ENCODE measurements around the gene CCDC177.

DNA sequence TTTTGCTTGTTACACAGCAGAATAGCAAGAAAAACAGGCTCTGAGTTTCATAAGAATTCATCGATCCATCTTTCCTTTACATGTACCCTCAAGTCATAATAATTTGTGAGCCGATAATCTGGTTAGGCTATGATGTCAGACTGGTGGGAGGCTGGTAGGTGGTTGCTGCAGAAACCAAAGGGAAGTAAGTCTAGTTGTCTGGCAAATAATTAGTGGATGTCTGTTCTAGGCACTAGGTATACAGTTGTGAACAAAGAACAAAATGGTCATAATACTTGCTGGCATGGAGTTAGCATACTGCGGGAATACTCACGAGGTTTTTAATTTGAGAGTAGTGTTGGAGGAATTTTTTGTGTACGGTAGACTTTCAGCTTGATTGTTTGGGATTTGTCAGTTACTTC is 45.5 kb upstream of the CCDC177 start:
- TF ChIP-seq HCFC1 (IDR thresholded peaks at IDR 0.05; ENCODE audit: low read depth, low read length) (no peak), HDAC1 (IDR thresholded peaks at IDR 0.05) (no peak), ZNF24 (IDR thresholded peaks at IDR 0.05) (no peak), ZC3H8 (IDR thresholded peaks at IDR 0.05) (no peak), NCOA1 (IDR thresholded peaks at IDR 0.05; ENCODE audit: low read depth) (no peak), CBX2 (IDR thresholded peaks at IDR 0.05; ENCODE audit: insufficient read depth, low read length, poor library complexity, severe bottlenecking) (no peak)
- TF ChIP-seq, protein P1, sequence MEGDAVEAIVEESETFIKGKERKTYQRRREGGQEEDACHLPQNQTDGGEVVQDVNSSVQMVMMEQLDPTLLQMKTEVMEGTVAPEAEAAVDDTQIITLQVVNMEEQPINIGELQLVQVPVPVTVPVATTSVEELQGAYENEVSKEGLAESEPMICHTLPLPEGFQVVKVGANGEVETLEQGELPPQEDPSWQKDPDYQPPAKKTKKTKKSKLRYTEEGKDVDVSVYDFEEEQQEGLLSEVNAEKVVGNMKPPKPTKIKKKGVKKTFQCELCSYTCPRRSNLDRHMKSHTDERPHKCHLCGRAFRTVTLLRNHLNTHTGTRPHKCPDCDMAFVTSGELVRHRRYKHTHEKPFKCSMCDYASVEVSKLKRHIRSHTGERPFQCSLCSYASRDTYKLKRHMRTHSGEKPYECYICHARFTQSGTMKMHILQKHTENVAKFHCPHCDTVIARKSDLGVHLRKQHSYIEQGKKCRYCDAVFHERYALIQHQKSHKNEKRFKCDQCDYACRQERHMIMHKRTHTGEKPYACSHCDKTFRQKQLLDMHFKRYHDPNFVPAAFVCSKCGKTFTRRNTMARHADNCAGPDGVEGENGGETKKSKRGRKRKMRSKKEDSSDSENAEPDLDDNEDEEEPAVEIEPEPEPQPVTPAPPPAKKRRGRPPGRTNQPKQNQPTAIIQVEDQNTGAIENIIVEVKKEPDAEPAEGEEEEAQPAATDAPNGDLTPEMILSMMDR (IDR thresholded peaks at IDR 0.05 in 2 of 3, conservative IDR thresholded peaks at IDR 0.05 in 1 of 3; ENCODE audit: insufficient read depth in 2 of 3, low read depth in 1 of 3, low read length in 3 of 3) = no peak
- TF ChIP-seq, protein P2, sequence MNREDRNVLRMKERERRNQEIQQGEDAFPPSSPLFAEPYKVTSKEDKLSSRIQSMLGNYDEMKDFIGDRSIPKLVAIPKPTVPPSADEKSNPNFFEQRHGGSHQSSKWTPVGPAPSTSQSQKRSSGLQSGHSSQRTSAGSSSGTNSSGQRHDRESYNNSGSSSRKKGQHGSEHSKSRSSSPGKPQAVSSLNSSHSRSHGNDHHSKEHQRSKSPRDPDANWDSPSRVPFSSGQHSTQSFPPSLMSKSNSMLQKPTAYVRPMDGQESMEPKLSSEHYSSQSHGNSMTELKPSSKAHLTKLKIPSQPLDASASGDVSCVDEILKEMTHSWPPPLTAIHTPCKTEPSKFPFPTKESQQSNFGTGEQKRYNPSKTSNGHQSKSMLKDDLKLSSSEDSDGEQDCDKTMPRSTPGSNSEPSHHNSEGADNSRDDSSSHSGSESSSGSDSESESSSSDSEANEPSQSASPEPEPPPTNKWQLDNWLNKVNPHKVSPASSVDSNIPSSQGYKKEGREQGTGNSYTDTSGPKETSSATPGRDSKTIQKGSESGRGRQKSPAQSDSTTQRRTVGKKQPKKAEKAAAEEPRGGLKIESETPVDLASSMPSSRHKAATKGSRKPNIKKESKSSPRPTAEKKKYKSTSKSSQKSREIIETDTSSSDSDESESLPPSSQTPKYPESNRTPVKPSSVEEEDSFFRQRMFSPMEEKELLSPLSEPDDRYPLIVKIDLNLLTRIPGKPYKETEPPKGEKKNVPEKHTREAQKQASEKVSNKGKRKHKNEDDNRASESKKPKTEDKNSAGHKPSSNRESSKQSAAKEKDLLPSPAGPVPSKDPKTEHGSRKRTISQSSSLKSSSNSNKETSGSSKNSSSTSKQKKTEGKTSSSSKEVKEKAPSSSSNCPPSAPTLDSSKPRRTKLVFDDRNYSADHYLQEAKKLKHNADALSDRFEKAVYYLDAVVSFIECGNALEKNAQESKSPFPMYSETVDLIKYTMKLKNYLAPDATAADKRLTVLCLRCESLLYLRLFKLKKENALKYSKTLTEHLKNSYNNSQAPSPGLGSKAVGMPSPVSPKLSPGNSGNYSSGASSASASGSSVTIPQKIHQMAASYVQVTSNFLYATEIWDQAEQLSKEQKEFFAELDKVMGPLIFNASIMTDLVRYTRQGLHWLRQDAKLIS (CRISPR knock-in tag; IDR thresholded peaks at IDR 0.05) = no peak
- TF ChIP-seq, protein P3, sequence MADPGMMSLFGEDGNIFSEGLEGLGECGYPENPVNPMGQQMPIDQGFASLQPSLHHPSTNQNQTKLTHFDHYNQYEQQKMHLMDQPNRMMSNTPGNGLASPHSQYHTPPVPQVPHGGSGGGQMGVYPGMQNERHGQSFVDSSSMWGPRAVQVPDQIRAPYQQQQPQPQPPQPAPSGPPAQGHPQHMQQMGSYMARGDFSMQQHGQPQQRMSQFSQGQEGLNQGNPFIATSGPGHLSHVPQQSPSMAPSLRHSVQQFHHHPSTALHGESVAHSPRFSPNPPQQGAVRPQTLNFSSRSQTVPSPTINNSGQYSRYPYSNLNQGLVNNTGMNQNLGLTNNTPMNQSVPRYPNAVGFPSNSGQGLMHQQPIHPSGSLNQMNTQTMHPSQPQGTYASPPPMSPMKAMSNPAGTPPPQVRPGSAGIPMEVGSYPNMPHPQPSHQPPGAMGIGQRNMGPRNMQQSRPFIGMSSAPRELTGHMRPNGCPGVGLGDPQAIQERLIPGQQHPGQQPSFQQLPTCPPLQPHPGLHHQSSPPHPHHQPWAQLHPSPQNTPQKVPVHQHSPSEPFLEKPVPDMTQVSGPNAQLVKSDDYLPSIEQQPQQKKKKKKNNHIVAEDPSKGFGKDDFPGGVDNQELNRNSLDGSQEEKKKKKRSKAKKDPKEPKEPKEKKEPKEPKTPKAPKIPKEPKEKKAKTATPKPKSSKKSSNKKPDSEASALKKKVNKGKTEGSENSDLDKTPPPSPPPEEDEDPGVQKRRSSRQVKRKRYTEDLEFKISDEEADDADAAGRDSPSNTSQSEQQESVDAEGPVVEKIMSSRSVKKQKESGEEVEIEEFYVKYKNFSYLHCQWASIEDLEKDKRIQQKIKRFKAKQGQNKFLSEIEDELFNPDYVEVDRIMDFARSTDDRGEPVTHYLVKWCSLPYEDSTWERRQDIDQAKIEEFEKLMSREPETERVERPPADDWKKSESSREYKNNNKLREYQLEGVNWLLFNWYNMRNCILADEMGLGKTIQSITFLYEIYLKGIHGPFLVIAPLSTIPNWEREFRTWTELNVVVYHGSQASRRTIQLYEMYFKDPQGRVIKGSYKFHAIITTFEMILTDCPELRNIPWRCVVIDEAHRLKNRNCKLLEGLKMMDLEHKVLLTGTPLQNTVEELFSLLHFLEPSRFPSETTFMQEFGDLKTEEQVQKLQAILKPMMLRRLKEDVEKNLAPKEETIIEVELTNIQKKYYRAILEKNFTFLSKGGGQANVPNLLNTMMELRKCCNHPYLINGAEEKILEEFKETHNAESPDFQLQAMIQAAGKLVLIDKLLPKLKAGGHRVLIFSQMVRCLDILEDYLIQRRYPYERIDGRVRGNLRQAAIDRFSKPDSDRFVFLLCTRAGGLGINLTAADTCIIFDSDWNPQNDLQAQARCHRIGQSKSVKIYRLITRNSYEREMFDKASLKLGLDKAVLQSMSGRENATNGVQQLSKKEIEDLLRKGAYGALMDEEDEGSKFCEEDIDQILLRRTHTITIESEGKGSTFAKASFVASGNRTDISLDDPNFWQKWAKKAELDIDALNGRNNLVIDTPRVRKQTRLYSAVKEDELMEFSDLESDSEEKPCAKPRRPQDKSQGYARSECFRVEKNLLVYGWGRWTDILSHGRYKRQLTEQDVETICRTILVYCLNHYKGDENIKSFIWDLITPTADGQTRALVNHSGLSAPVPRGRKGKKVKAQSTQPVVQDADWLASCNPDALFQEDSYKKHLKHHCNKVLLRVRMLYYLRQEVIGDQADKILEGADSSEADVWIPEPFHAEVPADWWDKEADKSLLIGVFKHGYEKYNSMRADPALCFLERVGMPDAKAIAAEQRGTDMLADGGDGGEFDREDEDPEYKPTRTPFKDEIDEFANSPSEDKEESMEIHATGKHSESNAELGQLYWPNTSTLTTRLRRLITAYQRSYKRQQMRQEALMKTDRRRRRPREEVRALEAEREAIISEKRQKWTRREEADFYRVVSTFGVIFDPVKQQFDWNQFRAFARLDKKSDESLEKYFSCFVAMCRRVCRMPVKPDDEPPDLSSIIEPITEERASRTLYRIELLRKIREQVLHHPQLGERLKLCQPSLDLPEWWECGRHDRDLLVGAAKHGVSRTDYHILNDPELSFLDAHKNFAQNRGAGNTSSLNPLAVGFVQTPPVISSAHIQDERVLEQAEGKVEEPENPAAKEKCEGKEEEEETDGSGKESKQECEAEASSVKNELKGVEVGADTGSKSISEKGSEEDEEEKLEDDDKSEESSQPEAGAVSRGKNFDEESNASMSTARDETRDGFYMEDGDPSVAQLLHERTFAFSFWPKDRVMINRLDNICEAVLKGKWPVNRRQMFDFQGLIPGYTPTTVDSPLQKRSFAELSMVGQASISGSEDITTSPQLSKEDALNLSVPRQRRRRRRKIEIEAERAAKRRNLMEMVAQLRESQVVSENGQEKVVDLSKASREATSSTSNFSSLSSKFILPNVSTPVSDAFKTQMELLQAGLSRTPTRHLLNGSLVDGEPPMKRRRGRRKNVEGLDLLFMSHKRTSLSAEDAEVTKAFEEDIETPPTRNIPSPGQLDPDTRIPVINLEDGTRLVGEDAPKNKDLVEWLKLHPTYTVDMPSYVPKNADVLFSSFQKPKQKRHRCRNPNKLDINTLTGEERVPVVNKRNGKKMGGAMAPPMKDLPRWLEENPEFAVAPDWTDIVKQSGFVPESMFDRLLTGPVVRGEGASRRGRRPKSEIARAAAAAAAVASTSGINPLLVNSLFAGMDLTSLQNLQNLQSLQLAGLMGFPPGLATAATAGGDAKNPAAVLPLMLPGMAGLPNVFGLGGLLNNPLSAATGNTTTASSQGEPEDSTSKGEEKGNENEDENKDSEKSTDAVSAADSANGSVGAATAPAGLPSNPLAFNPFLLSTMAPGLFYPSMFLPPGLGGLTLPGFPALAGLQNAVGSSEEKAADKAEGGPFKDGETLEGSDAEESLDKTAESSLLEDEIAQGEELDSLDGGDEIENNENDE (IDR thresholded peaks at IDR 0.05; ENCODE audit: low read depth, low read length) = no peak
